Activated CD4-positive, alpha-beta T cell treated with anti-CD3 and anti-CD28 coated beads for 48 hours (primary cell): ENCODE measurements around the gene SUSD1.

Experiments used
- DNase-seq: peaks from one replicate; pipeline ENCODE4 v3.0.0-alpha.2; 2020

SUSD1 gene

GRCh38 chr9:112063151-112063550, 111.9 kb downstream of the SUSD1 start:
- DNase-seq: no peak

- DNase-seq: peak; percentile 53
These were observed 113.9 kb downstream of the SUSD1 start for GRCh38 chr9:112061152-112061740.

GRCh38 chr9:112059966-112060320, 115.2 kb downstream of the SUSD1 start:
- DNase-seq: no peak

- DNase-seq: no peak
These were observed 115.7 kb downstream of the SUSD1 start for GRCh38 chr9:112059145-112059965.

- DNase-seq: no peak
These were observed 118.1 kb downstream of the SUSD1 start for GRCh38 chr9:112056996-112057395.

- DNase-seq: no peak
These were observed 120.2 kb downstream of the SUSD1 start for GRCh38 chr9:112054916-112055315.

GRCh38 chr9:112051812-112052211, 123.3 kb downstream of the SUSD1 start:
- no peak for DNase-seq

- no peak for DNase-seq
These were observed 124.3 kb downstream of the SUSD1 start for GRCh38 chr9:112050544-112051475.

GRCh38 chr9:112049811-112050516, 125.1 kb downstream of the SUSD1 start:
- DNase-seq: no peak

- no peak for DNase-seq
These were observed 126.0 kb downstream of the SUSD1 start for GRCh38 chr9:112048924-112049691.

- no peak for DNase-seq
These were observed 127.5 kb downstream of the SUSD1 start for GRCh38 chr9:112047538-112048066.

GRCh38 chr9:112046181-112046580, 128.9 kb downstream of the SUSD1 start:
- DNase-seq: no peak

GRCh38 chr9:112044881-112045280, 130.2 kb downstream of the SUSD1 start:
- no peak for DNase-seq

GRCh38 chr9:112044186-112044585, 130.9 kb downstream of the SUSD1 start:
- no peak for DNase-seq

GRCh38 chr9:112043423-112043822, 131.7 kb downstream of the SUSD1 start:
- DNase-seq: no peak

- no peak for DNase-seq
These were observed 132.3 kb downstream of the SUSD1 start for GRCh38 chr9:112042769-112043168.

- DNase-seq: no peak
These were observed 132.9 kb downstream of the SUSD1 start for GRCh38 chr9:112042244-112042638.

- DNase-seq: peak; percentile 36
These were observed 133.4 kb downstream of the SUSD1 start for GRCh38 chr9:112041536-112042243.

- no peak for DNase-seq
These were observed 133.9 kb downstream of the SUSD1 start for GRCh38 chr9:112041199-112041535.

- no peak for DNase-seq
These were observed 137.1 kb downstream of the SUSD1 start for GRCh38 chr9:112038017-112038408.
